SU-DHL-6 (cell line): Measurements from ENCODE around the gene VWA5B1.

Source experiments
- H2AFZ ChIP-seq: fragments of 200-600 bp; sonication (generic); 2 replicates; pipeline ENCODE4 v1.6.1; 2014; ENCODE audit warnings: low read depth, mild to moderate bottlenecking, moderate library complexity, mixed read lengths, antibody characterized with exemption, low read length; ENCODE audit not compliant: severe bottlenecking
- H3F3A ChIP-seq: fragments of 200-600 bp; shearing (Covaris generic); 2 replicates; pipeline ENCODE4 v1.6.0; 2016; ENCODE audit warnings: antibody characterized with exemption, mild to moderate bottlenecking; ENCODE audit not compliant: insufficient read depth
- H3K27ac ChIP-seq: fragments of 200-600 bp; sonication (generic); 2 replicates; pipeline ENCODE4 v1.5.1; 2016; ENCODE audit warnings: low read depth, mild to moderate bottlenecking, low read length, moderate library complexity, mixed read lengths
- H3K27me3 ChIP-seq: fragments of 200-600 bp; sonication (generic), shearing (Covaris generic); 2 replicates; pipeline ENCODE4 v1.6.0; 2014; ENCODE audit warnings: mild to moderate bottlenecking, low read length
- H3K36me3 ChIP-seq: fragments of 200-600 bp; sonication (generic); 2 replicates; pipeline ENCODE4 v1.6.1; 2014; ENCODE audit warnings: mild to moderate bottlenecking, low read length, mixed read lengths
- H3K4me2 ChIP-seq: fragments of 300-600, 200-600 bp; shearing (Covaris generic), sonication (generic); 2 replicates; pipeline ENCODE4 v1.6.0; 2014; ENCODE audit warnings: low read length, low read depth, mild to moderate bottlenecking; ENCODE audit not compliant: poor library complexity, severe bottlenecking
- H3K4me3 ChIP-seq: fragments of 200-600 bp; sonication (generic); 2 replicates; pipeline ENCODE4 v1.5.1; 2014; ENCODE audit warnings: antibody characterized with exemption, low read length, mild to moderate bottlenecking, mixed read lengths; ENCODE audit not compliant: insufficient read depth, poor library complexity, severe bottlenecking
- H3K79me2 ChIP-seq: fragments of 200-600 bp; sonication (generic); 2 replicates; pipeline ENCODE4 v1.6.1; 2014; ENCODE audit warnings: mild to moderate bottlenecking, low read length, moderate library complexity; ENCODE audit not compliant: insufficient read depth
- H3K9ac ChIP-seq: fragments of 200-600 bp; sonication (generic); 2 replicates; pipeline ENCODE4 v1.7.0; 2014; ENCODE audit warnings: mild to moderate bottlenecking, low read length
- H3K9me2 ChIP-seq: fragments of 200-600 bp; sonication (generic); replicated peaks from 2 replicates; pipeline ENCODE4 v1.6.1; 2014; ENCODE audit warnings: low read length; ENCODE audit not compliant: insufficient read depth
- H3K9me3 ChIP-seq: fragments of 200-600 bp; sonication (generic); 2 replicates; pipeline ENCODE4 v1.6.1; 2014; ENCODE audit warnings: low read length, mixed read lengths; ENCODE audit not compliant: insufficient read depth
- H4K20me1 ChIP-seq: fragments of 200-600 bp; sonication (generic); 2 replicates; pipeline ENCODE4 v1.6.1; 2014; ENCODE audit warnings: low read depth, mild to moderate bottlenecking, antibody characterized with exemption, low read length, moderate library complexity, mixed read lengths
- CTCF ChIP-seq: fragments of 200-600 bp; sonication (generic); IDR thresholded peaks from one replicate; pipeline ENCODE4 v1.5.1; 2017; ENCODE audit warnings: antibody characterized with exemption, mild to moderate bottlenecking, low read length, moderate library complexity; ENCODE audit not compliant: insufficient read depth, poor library complexity, severe bottlenecking
- EZH2phosphoT487 ChIP-seq: fragments of 200-600 bp; sonication (generic), shearing (Covaris generic); conservative IDR thresholded peaks from 2 replicates; pipeline ENCODE4 v1.6.1; 2018; ENCODE audit warnings: mild to moderate bottlenecking, antibody characterized with exemption, low read length, moderate library complexity, mixed read lengths

Gene VWA5B1

GRCh38 chr1:20371411-20371810, 80.7 kb downstream of the VWA5B1 start:
- no peak overlapping the region for H3K27ac ChIP-seq
- no peak overlapping the region for H3K4me2 ChIP-seq
- H3K79me2 ChIP-seq: no peaks in the 10 kb centered on the region
- H3K27me3 ChIP-seq: no peaks in the 10 kb centered on the region
- no peak overlapping the region for H3K9ac ChIP-seq
- no peak overlapping the region for H3K4me3 ChIP-seq
- H3F3A ChIP-seq: no peaks in the 10 kb centered on the region
- no peaks in the 10 kb centered on the region for H4K20me1 ChIP-seq
- TF ChIP-seq CTCF (no peak), EZH2phosphoT487 (no peak)
- no peaks in the 10 kb centered on the region for H3K36me3 ChIP-seq
- no peak overlapping the region for H2AFZ ChIP-seq
- H3K9me3 ChIP-seq: no peaks in the 10 kb centered on the region
- H3K9me2 ChIP-seq: no peaks in the 10 kb centered on the region

- H3F3A ChIP-seq: no peaks in the 10 kb centered on the region
Observed at GRCh38 chr1:20371883-20372282, 81.2 kb downstream of the VWA5B1 start.

GRCh38 chr1:20372676-20373075, 82.0 kb downstream of the VWA5B1 start:
- Histone ChIP-seq H3F3A (no peaks in the 10 kb centered on the region), H4K20me1 (no peaks in the 10 kb centered on the region), H3K27me3 (no peaks in the 10 kb centered on the region), H3K27ac (no peak overlapping the region), H3K9me3 (no peaks in the 10 kb centered on the region), H3K9me2 (no peaks in the 10 kb centered on the region), H3K9ac (no peak overlapping the region), H3K36me3 (no peaks in the 10 kb centered on the region), H2AFZ (no peak overlapping the region), H3K4me3 (no peak overlapping the region), H3K79me2 (no peaks in the 10 kb centered on the region), H3K4me2 (no peak overlapping the region)
- TF ChIP-seq EZH2phosphoT487: no peak

More at GRCh38 chr1:20371883-20372282, 81.2 kb downstream of the VWA5B1 start:
- H3K9me3 ChIP-seq: no peaks in the 10 kb centered on the region
- no peak overlapping the region for H3K27ac ChIP-seq
- TF ChIP-seq EZH2phosphoT487 (no peak), CTCF (no peak)
- H4K20me1 ChIP-seq: no peaks in the 10 kb centered on the region
- H2AFZ ChIP-seq: no peak overlapping the region
- no peaks in the 10 kb centered on the region for H3K36me3 ChIP-seq
- no peaks in the 10 kb centered on the region for H3K27me3 ChIP-seq
- no peaks in the 10 kb centered on the region for H3K79me2 ChIP-seq
- no peak overlapping the region for H3K4me3 ChIP-seq
- no peaks in the 10 kb centered on the region for H3K9me2 ChIP-seq
- no peak overlapping the region for H3K9ac ChIP-seq
- H3K4me2 ChIP-seq: no peak overlapping the region

- Histone ChIP-seq H3K9me3 (no peaks in the 10 kb centered on the region), H3K4me3 (no peak overlapping the region), H2AFZ (no peak overlapping the region), H3K79me2 (no peaks in the 10 kb centered on the region), H4K20me1 (no peaks in the 10 kb centered on the region), H3K9ac (no peak overlapping the region), H3K27ac (no peak overlapping the region), H3K4me2 (no peak overlapping the region), H3K27me3 (no peaks in the 10 kb centered on the region), H3F3A (no peaks in the 10 kb centered on the region), H3K9me2 (no peaks in the 10 kb centered on the region), H3K36me3 (no peaks in the 10 kb centered on the region)
- TF ChIP-seq CTCF (no peak), EZH2phosphoT487 (no peak)
Observed at GRCh38 chr1:20373286-20373685, 82.6 kb downstream of the VWA5B1 start.
